Measurements from ENCODE around the gene SZRD1. TPM values are rescaled to one million over a fixed set of nuclear protein-coding genes. Genes with fewer than 3 reads are reported as not detected.

The SZRD1 gene
- total and polyA plus RNA-seq, 9 of the 15 experiments (the other 6 are each of a cell fraction or from before 2014, with no cell fraction given), result 3.9 to 149 (median 82.5) TPM

DNA sequence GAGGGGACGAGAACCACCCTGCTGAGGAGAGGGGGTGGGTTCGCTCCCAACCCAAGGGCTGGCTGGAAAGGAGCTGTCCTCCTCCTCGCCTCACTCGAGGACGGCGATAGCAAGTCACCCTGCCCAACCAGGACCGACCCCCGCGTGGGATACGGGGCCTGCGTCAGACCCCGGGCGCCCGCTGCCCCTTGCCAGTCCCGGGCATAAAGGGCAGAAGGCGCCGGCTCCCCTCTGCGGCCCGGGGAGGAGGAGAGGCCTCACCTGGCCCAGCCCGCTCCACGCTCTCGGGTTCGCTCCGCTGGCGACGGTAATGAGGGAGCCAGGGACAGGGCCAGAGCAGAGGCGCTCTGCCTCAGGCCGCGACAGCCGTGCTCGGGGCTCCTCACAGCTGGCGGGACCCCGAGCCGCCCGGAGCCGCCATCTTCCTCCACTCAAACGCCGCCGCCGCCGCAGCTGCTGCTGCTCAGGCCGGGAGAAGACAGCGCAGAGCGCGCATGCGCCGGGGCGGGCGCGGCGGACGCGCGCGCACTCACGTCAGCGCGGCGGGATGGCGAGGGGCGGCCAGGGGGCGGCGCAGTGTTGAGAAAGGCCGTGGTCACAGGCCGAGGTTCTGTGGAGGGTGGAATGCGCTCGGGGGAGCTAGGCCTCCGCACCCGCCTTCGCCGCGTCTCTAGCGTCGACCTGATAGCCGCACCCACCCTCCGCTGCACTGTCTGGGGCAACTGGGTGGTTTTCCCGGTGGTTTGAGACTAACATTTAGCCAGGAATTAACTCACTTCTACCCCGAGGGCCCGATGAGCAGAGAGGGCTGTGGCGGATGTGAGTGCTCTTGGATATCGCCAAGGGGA lies 14.8 kb upstream of the SZRD1 start, which contains the start of gene FBXO42 (continued):
- TF ChIP-seq, protein P1, sequence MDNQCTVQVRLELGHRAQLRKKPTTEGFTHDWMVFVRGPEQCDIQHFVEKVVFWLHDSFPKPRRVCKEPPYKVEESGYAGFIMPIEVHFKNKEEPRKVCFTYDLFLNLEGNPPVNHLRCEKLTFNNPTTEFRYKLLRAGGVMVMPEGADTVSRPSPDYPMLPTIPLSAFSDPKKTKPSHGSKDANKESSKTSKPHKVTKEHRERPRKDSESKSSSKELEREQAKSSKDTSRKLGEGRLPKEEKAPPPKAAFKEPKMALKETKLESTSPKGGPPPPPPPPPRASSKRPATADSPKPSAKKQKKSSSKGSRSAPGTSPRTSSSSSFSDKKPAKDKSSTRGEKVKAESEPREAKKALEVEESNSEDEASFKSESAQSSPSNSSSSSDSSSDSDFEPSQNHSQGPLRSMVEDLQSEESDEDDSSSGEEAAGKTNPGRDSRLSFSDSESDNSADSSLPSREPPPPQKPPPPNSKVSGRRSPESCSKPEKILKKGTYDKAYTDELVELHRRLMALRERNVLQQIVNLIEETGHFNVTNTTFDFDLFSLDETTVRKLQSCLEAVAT (IDR thresholded peaks at IDR 0.05), result peak in 1 of 2 experiments; percentile 43; a peak in 1 of 4 replicates
- TF ChIP-seq CBX3 (IDR thresholded peaks at IDR 0.05; ENCODE audit: borderline replicate concordance in 1 of 2, low read length in 2 of 2) (peak in 1 of 2 experiments; percentile 83; a peak in 2 of 3 replicates), SMC3 (conservative IDR thresholded peaks at IDR 0.05; ENCODE audit: insufficient read depth, low read depth, low read length) (peak; percentile 47; the same call in 1 of the 2 replicates), ZNF561 (CRISPR knock-in tag; conservative IDR thresholded peaks at IDR 0.05) (no peak; the same call in 1 of the 2 replicates), SRF (CRISPR knock-in tag; IDR thresholded peaks at IDR 0.05) (peak in 1 of 2 experiments; percentile 67; a peak in 1 of 4 replicates), RBM39 (optimal IDR thresholded peaks at IDR 0.05; ENCODE audit: low read depth, low read length) (peak; percentile 70), ZNF174 (CRISPR knock-in tag; IDR thresholded peaks at IDR 0.05) (no peak), ZNF212 (CRISPR knock-in tag; IDR thresholded peaks at IDR 0.05) (0 out of 2 replicates have a peak, but pooled peaks have one; percentile 16), NR2C1 (IDR thresholded peaks at IDR 0.05) (no peak), NR2C1 (tag; IDR thresholded peaks at IDR 0.05) (no peak)
- TF ChIP-seq, protein P2, sequence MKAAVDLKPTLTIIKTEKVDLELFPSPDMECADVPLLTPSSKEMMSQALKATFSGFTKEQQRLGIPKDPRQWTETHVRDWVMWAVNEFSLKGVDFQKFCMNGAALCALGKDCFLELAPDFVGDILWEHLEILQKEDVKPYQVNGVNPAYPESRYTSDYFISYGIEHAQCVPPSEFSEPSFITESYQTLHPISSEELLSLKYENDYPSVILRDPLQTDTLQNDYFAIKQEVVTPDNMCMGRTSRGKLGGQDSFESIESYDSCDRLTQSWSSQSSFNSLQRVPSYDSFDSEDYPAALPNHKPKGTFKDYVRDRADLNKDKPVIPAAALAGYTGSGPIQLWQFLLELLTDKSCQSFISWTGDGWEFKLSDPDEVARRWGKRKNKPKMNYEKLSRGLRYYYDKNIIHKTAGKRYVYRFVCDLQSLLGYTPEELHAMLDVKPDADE (conservative IDR thresholded peaks at IDR 0.05; ENCODE audit: control insufficient read depth, low read depth, low read length), result 0 out of 2 replicates have a peak, but pooled peaks have one; percentile 52
- TF ChIP-seq, protein P3, sequence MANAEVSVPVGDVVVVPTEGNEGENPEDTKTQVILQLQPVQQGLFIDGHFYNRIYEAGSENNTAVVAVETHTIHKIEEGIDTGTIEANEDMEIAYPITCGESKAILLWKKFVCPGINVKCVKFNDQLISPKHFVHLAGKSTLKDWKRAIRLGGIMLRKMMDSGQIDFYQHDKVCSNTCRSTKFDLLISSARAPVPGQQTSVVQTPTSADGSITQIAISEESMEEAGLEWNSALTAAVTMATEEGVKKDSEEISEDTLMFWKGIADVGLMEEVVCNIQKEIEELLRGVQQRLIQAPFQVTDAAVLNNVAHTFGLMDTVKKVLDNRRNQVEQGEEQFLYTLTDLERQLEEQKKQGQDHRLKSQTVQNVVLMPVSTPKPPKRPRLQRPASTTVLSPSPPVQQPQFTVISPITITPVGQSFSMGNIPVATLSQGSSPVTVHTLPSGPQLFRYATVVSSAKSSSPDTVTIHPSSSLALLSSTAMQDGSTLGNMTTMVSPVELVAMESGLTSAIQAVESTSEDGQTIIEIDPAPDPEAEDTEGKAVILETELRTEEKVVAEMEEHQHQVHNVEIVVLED (CRISPR knock-in tag; IDR thresholded peaks at IDR 0.05), result peak; percentile 96
- TF ChIP-seq, protein P4, sequence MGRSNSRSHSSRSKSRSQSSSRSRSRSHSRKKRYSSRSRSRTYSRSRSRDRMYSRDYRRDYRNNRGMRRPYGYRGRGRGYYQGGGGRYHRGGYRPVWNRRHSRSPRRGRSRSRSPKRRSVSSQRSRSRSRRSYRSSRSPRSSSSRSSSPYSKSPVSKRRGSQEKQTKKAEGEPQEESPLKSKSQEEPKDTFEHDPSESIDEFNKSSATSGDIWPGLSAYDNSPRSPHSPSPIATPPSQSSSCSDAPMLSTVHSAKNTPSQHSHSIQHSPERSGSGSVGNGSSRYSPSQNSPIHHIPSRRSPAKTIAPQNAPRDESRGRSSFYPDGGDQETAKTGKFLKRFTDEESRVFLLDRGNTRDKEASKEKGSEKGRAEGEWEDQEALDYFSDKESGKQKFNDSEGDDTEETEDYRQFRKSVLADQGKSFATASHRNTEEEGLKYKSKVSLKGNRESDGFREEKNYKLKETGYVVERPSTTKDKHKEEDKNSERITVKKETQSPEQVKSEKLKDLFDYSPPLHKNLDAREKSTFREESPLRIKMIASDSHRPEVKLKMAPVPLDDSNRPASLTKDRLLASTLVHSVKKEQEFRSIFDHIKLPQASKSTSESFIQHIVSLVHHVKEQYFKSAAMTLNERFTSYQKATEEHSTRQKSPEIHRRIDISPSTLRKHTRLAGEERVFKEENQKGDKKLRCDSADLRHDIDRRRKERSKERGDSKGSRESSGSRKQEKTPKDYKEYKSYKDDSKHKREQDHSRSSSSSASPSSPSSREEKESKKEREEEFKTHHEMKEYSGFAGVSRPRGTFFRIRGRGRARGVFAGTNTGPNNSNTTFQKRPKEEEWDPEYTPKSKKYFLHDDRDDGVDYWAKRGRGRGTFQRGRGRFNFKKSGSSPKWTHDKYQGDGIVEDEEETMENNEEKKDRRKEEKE (IDR thresholded peaks at IDR 0.05; ENCODE audit: borderline replicate concordance in 1 of 2, control insufficient read depth in 1 of 2, low read depth in 2 of 2, low read length in 1 of 2), result 0 out of 4 replicates have a peak, but pooled peaks of 1 of the 2 experiments have one; percentile 17
- TF ChIP-seq, protein P5, sequence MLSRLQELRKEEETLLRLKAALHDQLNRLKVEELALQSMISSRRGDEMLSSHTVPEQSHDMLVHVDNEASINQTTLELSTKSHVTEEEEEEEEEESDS (CRISPR knock-in tag; IDR thresholded peaks at IDR 0.05), result no peak
- TF ChIP-seq, protein P6, sequence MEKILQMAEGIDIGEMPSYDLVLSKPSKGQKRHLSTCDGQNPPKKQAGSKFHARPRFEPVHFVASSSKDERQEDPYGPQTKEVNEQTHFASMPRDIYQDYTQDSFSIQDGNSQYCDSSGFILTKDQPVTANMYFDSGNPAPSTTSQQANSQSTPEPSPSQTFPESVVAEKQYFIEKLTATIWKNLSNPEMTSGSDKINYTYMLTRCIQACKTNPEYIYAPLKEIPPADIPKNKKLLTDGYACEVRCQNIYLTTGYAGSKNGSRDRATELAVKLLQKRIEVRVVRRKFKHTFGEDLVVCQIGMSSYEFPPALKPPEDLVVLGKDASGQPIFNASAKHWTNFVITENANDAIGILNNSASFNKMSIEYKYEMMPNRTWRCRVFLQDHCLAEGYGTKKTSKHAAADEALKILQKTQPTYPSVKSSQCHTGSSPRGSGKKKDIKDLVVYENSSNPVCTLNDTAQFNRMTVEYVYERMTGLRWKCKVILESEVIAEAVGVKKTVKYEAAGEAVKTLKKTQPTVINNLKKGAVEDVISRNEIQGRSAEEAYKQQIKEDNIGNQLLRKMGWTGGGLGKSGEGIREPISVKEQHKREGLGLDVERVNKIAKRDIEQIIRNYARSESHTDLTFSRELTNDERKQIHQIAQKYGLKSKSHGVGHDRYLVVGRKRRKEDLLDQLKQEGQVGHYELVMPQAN (IDR thresholded peaks at IDR 0.05; ENCODE audit: borderline replicate concordance), result peak; percentile 70; the same call in 1 of the 2 replicates
